COLO668 (cell line): Measurements from ENCODE around the gene PPP1R13B.
A peak's percentile ranks its signal among the peaks of the same experiment; 100 is the strongest.
"Not testable (repeated sequence)": the region's sequence is repeated elsewhere in the genome, so short reads cannot be mapped to it uniquely, and the experiment has no call there.

Experiments used
- DNase-seq: peaks from one replicate; lab custom pipeline; 2025; ENCODE audit not compliant: unreplicated experiment; lab: John Stamatoyannopoulos, UW

Gene PPP1R13B

DNA sequence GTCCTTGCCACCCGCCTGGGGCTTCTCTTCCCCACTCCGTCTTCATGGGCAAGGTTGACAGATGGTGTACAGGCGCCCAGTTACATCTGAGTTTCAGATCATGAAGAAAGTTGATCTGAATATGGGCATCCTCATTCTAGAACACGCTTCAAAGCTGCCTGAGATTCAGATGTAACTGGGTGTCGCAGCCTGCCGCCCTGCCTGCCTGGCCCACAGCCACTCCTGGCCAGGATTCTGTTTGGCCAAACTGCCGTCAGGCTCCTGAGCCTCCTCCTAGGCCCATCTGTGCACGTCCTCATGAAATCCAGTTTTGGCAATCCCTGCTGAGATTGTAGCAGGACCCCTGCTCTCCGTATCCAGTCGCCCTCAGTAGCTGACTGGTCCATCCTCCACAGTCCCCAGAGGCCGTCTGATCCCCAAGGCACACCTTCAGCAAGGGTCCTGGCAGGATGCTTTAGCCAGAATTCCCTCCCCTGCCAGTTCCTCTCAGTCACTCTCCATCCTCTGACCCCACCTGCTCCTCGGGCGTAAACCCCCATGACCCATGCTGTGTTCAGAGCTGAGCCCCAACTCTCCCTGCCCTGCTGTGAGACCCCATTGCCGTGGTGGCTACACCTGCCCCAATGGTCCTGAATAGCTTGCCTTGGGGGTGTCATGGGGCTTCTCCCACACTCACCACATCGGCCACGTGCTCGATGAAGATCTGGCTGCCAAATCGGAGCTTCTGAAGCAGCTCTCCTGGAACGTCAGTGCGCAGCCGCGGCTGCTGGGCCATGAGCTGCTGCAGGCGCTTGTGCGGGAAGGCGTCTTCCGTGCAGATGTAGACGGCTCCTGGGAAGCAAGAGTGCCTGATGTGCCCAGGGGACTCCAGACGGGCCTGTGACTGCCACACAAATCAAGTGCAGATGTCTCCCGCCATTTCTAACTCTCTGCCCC, 144.6 kb downstream of the PPP1R13B start:
- no peak for DNase-seq

- DNase-seq, result no peak
Measured at GRCh38 chr14:103702095-103702494, 145.3 kb downstream of the PPP1R13B start.

DNA sequence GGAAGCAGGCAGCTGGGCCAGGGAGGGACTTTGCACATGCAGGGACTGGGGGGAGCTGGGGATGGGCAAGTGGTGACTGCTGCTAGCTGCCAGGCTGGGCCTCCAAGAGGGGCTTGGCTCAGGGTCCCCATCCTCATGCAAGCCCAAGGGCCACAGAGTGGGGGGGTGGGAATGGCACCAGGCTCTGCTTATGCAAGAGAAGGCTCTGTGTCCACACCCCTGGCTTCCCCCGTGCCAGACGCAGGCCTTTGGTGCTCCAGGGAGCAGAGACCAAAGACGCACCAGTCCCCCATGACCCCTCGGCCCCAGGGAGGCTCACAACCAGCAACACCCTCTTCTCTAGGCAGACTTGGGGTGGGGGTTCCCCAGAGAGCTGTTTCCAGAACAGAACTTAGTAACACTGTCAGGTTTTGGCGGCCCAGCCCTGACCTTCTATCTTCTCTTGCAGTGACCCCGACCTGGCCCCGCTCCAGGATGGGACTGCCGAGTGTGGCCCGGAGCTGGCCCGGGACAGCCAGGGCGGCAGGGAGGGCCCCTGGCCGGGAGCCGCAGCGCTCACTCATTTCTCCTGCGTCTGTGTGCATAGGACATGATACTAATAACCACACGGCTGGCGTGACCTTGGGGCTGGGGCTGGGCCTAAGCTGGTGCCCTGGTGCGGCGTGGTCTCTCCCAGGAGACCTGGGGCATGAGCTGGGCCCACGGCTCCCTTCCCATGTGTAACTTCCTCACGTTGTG, 146.5 kb downstream of the PPP1R13B start:
- no peak for DNase-seq

DNA sequence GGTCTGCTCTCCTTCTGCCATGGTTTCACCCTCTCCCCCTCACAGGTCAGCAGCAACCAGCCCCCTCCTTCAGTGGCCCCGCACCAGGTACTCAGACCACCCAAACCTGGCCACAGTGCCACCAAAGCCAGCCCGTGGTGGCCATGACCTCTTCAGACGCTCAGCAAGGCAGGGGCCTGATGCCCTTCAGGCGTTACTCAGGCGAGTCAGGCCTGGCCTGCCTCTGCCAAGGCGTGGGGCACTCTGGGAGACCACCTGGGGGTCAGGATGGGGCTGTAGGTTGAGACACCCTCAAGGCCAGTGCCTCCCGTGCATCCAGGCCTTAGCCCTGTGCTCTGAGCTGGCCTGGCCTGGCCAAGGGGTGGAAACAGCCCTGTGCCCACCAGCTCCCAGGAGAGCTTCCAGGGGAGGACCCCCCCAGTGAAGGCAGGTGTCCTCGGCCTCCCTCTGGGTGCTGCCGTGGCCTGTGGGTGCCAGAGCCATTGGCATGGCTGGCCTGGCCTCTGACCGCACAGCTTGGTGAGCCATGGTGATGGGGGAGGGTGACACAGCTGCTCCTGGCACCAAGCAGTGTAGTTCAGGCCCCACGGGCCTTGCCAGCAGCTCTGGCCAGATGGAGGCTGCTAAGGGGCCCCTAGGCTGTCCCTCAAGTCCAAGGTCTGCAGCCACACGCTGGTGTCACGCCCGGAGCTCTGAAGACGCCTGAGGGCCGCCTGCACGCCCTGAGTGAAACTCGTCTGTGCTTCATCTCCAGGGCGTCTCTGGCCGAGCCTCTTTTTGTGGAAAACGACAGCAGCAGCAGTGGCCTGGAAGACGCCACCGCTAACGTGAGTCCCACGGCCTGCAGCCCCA, 147.2 kb downstream of the PPP1R13B start:
- DNase-seq, result no peak

GRCh38 chr14:103699261-103699661, 148.1 kb downstream of the PPP1R13B start:
- no peak for DNase-seq

- DNase-seq, result peak; percentile 86
Measured at GRCh38 chr14:103698380-103699260, 148.8 kb downstream of the PPP1R13B start.

- DNase-seq, result no peak
Measured at GRCh38 chr14:103697603-103698379, 149.6 kb downstream of the PPP1R13B start.

DNA sequence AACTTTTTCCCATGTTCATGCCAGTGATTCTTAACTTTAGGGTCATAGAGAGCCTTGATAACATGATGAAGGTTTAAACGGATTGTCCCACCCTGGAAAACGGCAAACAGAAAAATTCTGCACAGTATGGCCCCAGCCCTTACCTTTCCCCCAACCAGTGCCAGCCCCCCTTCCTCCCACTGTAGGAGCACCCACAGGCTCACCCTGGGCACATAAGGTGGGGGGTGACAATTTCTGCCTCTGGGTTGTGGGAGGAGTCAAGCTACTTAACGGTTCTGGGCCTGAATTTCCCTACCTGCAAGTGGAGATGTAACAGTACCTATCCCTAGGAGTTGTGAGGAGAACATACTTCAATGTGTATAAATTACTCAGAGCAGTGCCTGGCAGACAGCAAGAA, 150.2 kb downstream of the PPP1R13B start:
- DNase-seq, result no peak

DNA sequence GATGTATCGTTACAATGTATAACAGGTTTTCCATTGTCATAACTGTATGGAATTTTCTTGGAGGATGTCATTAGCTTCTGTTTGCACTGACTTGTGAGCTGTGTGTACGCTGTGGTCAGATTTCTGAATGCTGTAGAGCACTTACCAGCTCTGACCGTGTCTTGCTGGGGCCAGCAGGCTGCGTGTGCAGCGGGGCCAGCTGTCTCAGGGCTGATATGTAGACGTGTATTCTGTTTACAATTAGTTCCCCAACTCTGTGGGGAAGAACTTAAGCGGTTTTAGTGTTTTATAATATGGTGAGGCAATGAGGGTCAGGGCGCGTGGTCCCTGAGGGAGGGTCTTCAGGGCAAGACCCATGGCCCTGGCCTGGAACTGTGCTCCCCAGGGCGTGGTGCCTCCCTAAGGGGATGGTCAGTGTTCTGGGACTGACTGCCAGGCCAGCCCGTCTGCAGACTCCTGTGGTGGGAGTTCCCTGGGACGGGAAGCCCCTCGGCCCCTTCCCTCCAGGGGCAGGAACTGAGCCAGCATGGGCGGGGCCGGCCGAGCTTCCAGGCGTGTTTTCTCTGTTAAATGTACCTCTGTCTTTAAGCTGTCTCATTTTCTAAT, 150.8 kb downstream of the PPP1R13B start:
- DNase-seq, result no peak

- no peak for DNase-seq
Measured at GRCh38 chr14:103696070-103696402, 151.3 kb downstream of the PPP1R13B start.

GRCh38 chr14:103695296-103696069, 151.9 kb downstream of the PPP1R13B start:
- no peak for DNase-seq

- no peak for DNase-seq
Measured at GRCh38 chr14:103694572-103695026, 152.8 kb downstream of the PPP1R13B start.

DNA sequence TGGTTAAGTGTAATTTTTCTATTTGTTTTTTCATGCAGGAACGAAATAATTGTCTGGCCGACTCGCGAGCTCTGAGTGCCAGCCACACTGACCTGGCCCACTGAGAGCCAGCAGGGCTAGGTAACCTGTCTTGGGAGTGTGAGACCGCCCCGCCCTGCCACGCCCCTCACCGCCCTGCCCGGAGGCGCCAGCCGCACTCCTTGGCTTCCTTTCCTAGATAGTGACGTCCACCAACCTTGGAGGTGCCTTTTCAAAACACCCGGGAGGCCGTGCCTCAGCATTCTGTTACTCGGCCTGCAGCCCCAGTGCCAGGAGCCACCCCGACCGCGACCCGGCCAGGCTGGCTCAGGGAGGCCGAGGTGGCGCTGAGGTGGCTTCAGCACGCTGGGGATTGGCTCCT, 153.9 kb downstream of the PPP1R13B start:
- no peak for DNase-seq

GRCh38 chr14:103692871-103693270, 154.5 kb downstream of the PPP1R13B start:
- DNase-seq, result no peak

GRCh38 chr14:103692159-103692558, 155.2 kb downstream of the PPP1R13B start:
- no peak for DNase-seq

DNA sequence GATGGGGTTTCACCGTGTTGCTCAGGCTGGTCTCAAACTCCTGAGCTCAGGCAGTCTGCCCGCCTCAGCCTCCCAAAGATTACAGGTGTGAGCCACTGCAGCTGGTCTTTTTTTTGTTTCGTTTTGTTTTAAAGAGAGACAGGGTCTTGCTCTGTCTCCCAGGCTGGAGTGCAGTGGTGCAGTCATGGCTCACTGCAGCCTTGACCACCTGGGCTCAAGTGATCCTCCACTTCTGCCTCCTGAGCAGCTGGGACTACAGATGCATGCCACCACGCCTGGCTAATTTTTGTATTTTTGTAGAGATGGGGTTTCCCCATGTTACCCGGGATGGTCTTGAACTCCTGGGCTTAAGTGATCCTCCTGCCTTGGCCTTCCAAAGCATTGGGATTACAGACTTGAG, 155.7 kb downstream of the PPP1R13B start:
- not testable (repeated sequence) for DNase-seq

DNA sequence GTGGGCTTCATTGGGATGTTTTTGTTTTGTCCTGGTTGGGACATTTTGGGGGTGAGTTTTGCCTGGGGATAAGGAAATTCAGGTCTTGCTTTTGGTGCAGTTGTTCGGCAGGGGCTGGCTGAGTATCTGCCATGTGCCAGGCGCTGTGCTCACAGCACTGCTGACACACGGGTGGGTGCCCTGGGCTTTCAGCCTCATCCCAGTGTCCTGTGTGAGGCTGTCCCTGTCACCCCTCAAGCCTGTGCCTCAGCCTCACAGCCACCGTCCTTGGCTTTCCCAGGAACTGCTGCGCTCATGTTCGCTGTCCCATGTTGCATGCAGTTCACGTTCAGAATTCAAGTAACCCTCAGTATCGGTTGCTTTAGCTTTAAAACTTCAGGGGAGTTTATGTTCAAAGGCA, 157.0 kb downstream of the PPP1R13B start:
- DNase-seq, result no peak
